Tibial nerve (tissue), 4 donors: Measurements from ENCODE around the gene LHFPL3. TPM values are rescaled to one million over a fixed set of nuclear protein-coding genes. Genes with fewer than 3 reads are reported as not detected.

Experiments
- DNase-seq, 2 donors: peaks; one replicate each; pipeline ENCODE4 v3.0.0-alpha.2; 2019; ENCODE audit warnings: low spot score in 2 of 2
- H3K27ac ChIP-seq, 4 donors: fragments of 200-600 bp; sonication (generic) in 3 of 4; one replicate each; pipeline ENCODE4 v1.5.1; 2017 to 2019; ENCODE audit warnings: mild to moderate bottlenecking in 1 of 4
- H3K27me3 ChIP-seq, 2 donors: fragments of 200-600 bp; sonication (generic) in 1 of 2; one replicate each; pipeline versions ENCODE4 v1.5.1 to v1.6.0; 2017 to 2019
- H3K36me3 ChIP-seq, 3 donors: fragments of 200-600 bp; sonication (generic); one replicate each; pipeline ENCODE4 v1.5.1; 2018 to 2019
- H3K4me1 ChIP-seq, 4 donors: fragments of 200-600 bp; sonication (generic) in 3 of 4; one replicate each; pipeline ENCODE4 v1.5.1; 2017 to 2019
- H3K4me3 ChIP-seq, 4 donors: fragments of 200-600 bp; sonication (generic) in 3 of 4; one replicate each; pipeline ENCODE4 v1.5.1; 2017 to 2019; ENCODE audit warnings: mild to moderate bottlenecking in 1 of 4, moderate library complexity in 1 of 4
- H3K9me3 ChIP-seq, 4 donors: fragments of 200-600 bp; sonication (generic) in 3 of 4; one replicate each; pipeline ENCODE4 v1.5.1; 2017 to 2019
- EP300 ChIP-seq, 2 donors: sonication (generic); formaldehyde crosslinking; IDR thresholded peaks; one replicate each; pipeline ENCODE4 v1.6.1; 2017; ENCODE audit warnings: antibody characterized with exemption in 2 of 2, mild to moderate bottlenecking in 1 of 2
- POLR2A ChIP-seq, 2 donors: fragments of 450-650 bp; IDR thresholded peaks; one replicate each; pipeline ENCODE4 v1.6.1; 2017; ENCODE audit warnings: antibody characterized with exemption in 2 of 2, mild to moderate bottlenecking in 2 of 2, moderate library complexity in 2 of 2
- WGBS, 2 donors: methylation state at CpG; one replicate each; pipeline ENCODE4 v1.1.5; 2018; 5-methylcytosine and 5-hydroxymethylcytosine counted together
- total RNA-seq, 4 donors: library from RNA; depleted of rRNA; stranded (reverse); fragments of >200 nt; gene quantifications; one replicate each; pipeline ENCODE4 v1.1.0, GENCODE V29; 2016
- TF ChIP-seq, protein P1 (sequence below), 5 experiments: fragments of 200-600 bp in 3 of 5; fragments of 450-650 bp in 2 of 5; sonication (generic) in 3 of 5; IDR thresholded peaks; one replicate each; pipeline ENCODE4 v1.5.1; 2016 to 2019; ENCODE audit warnings: antibody characterized with exemption in 5 of 5, mild to moderate bottlenecking in 3 of 5, moderate library complexity in 2 of 5

LHFPL3 gene
- total RNA-seq, 4 donors from 2014 or later = not detected

GRCh38 chr7:104851268-104851667 lies 522.9 kb downstream of the LHFPL3 start:
- Histone ChIP-seq H3K36me3 (no peaks in the 10 kb centered on the region), H3K27me3 (no peaks in the 10 kb centered on the region)
- 75 to 81% methylated on average over 2 of the region's 2 CpGs for WGBS, 2 donors

GRCh38 chr7:104852386-104852785 lies 524.0 kb downstream of the LHFPL3 start:
- Histone ChIP-seq H3K4me1 (no peaks in the 10 kb centered on the region), H3K4me3 (no peak overlapping the region), H3K36me3 (no peaks in the 10 kb centered on the region), H3K27ac (no peak overlapping the region), H3K9me3 (no peaks in the 10 kb centered on the region), H3K27me3 (no peaks in the 10 kb centered on the region)
- WGBS, 2 donors = 50 to 57% methylated on average over 1 of the region's 1 CpG
- no peak for DNase-seq
- TF ChIP-seq EP300 (IDR thresholded peaks at IDR 0.05) = no peak
- TF ChIP-seq, protein P1, sequence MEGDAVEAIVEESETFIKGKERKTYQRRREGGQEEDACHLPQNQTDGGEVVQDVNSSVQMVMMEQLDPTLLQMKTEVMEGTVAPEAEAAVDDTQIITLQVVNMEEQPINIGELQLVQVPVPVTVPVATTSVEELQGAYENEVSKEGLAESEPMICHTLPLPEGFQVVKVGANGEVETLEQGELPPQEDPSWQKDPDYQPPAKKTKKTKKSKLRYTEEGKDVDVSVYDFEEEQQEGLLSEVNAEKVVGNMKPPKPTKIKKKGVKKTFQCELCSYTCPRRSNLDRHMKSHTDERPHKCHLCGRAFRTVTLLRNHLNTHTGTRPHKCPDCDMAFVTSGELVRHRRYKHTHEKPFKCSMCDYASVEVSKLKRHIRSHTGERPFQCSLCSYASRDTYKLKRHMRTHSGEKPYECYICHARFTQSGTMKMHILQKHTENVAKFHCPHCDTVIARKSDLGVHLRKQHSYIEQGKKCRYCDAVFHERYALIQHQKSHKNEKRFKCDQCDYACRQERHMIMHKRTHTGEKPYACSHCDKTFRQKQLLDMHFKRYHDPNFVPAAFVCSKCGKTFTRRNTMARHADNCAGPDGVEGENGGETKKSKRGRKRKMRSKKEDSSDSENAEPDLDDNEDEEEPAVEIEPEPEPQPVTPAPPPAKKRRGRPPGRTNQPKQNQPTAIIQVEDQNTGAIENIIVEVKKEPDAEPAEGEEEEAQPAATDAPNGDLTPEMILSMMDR (IDR thresholded peaks at IDR 0.05) = no peak
- TF ChIP-seq POLR2A (IDR thresholded peaks at IDR 0.05) = no peak

More at GRCh38 chr7:104851268-104851667, 522.9 kb downstream of the LHFPL3 start:
- Histone ChIP-seq H3K27ac (no peak overlapping the region), H3K4me3 (no peak overlapping the region), H3K9me3 (no peaks in the 10 kb centered on the region), H3K4me1 (no peaks in the 10 kb centered on the region)
- TF ChIP-seq, protein P1 (IDR thresholded peaks at IDR 0.05) = no peak
- TF ChIP-seq EP300 (IDR thresholded peaks at IDR 0.05) (no peak), POLR2A (IDR thresholded peaks at IDR 0.05) (no peak)
- DNase-seq = no peak

DNA sequence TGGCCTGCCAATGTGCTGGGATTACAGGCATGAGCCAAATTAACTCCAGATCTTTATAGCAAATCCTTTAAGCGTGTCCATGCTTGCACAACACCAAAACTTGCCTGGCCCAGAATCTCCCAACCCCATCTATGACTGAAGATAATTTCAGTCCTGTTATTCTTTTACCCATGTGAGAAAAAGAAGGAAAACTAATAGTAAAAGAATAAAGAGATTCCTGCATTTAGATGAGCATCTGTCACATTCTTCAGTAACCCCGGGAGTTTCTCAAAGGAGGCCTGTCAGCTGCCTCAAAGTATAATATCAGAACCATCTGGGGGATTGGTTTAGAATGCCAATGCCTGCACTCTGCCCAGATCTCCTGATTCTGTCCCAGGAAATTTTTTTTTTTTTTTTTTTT lies 527.5 kb downstream of the LHFPL3 start:
- DNase-seq = no peak
- TF ChIP-seq EP300 (IDR thresholded peaks at IDR 0.05) = no peak
- TF ChIP-seq POLR2A (IDR thresholded peaks at IDR 0.05) = no peak
- TF ChIP-seq, protein P1 (IDR thresholded peaks at IDR 0.05) = no peak
- no peak overlapping the region for H3K4me3 ChIP-seq
- no peaks in the 10 kb centered on the region for H3K36me3 ChIP-seq
- H3K27ac ChIP-seq = no peak overlapping the region
- H3K9me3 ChIP-seq = no peaks in the 10 kb centered on the region
- H3K27me3 ChIP-seq = no peaks in the 10 kb centered on the region
- H3K4me1 ChIP-seq = no peaks in the 10 kb centered on the region
- WGBS, 2 donors = 65 to 71% methylated on average over 2 of the region's 2 CpGs

DNA sequence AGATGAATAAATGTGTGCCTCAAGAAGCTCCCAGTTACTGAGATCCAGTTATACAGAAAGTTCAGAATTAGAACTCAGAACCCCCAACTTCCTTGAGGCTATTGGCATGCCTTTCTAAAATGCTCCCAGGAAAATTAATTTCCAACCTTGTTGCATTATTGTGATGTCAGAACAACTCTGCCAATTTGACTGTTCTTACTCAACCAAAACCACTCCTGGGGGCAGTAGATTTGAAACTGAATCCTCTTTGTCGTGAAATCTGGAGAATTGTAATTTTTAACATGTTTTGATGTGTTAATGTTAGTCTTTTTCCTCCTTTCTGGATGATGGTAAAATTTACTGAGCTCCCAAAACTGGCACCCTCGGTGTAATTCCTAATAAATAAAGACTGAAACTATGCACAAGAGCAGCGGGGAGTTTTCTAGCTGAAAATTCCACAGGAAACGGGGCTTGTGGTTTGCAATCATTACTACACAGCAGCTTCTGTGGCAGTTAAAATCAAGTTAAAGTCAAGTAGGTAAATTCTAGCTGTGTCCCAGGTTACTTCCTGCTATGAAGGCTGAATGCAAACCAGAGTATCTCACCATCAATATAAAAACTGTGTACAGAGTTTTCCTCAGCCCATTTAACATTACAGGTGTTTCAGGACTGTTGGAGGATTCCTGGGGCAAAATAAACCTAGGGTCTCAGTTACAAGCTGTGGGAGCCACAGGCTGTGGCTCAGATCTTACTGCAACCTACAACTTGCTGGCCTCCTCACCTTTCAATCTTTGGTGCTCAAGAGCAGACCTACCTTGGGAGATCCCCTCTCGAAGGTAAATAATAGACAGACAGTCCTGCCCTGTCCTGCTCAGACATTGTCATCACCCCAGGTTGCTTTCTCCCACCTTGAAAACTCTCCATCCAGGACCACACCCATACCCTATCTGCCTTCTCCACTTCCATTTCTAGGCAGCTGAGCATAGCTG lies 529.3 kb downstream of the LHFPL3 start:
- DNase-seq = no peak

More for the DNA sequence above, 529.3 kb downstream of the LHFPL3 start:
- TF ChIP-seq POLR2A (IDR thresholded peaks at IDR 0.05) (no peak), EP300 (IDR thresholded peaks at IDR 0.05) (no peak)
- TF ChIP-seq, protein P1 (IDR thresholded peaks at IDR 0.05) = no peak
- no peaks in the 10 kb centered on the region for H3K27me3 ChIP-seq
- H3K27ac ChIP-seq = no peak overlapping the region
- H3K4me3 ChIP-seq = no peak overlapping the region
- H3K9me3 ChIP-seq = no peaks in the 10 kb centered on the region
- 46 to 49% methylated on average over 5 of the region's 5 CpGs for WGBS, 2 donors
- no peaks in the 10 kb centered on the region for H3K36me3 ChIP-seq
- H3K4me1 ChIP-seq = no peaks in the 10 kb centered on the region
